ENCODE measurements around the gene COL25A1. TPM values are rescaled to one million over a fixed set of nuclear protein-coding genes. Genes with fewer than 3 reads are reported as not detected.

COL25A1 gene
- total RNA-seq, 4 donors from 2014 or later = 2.5 TPM; not detected in 3

GRCh38 chr4:109243871-109244270, 58.6 kb downstream of the COL25A1 start:
- DNase-seq = no peak
- H3K36me3 ChIP-seq = no peaks in the 10 kb centered on the region
- no peak overlapping the region for H3K4me3 ChIP-seq
- H3K9me3 ChIP-seq = no peaks in the 10 kb centered on the region
- no peaks in the 10 kb centered on the region for H3K4me1 ChIP-seq
- no peak overlapping the region for H3K27ac ChIP-seq
- H3K27me3 ChIP-seq = no peaks in the 10 kb centered on the region
- TF ChIP-seq, protein P1, sequence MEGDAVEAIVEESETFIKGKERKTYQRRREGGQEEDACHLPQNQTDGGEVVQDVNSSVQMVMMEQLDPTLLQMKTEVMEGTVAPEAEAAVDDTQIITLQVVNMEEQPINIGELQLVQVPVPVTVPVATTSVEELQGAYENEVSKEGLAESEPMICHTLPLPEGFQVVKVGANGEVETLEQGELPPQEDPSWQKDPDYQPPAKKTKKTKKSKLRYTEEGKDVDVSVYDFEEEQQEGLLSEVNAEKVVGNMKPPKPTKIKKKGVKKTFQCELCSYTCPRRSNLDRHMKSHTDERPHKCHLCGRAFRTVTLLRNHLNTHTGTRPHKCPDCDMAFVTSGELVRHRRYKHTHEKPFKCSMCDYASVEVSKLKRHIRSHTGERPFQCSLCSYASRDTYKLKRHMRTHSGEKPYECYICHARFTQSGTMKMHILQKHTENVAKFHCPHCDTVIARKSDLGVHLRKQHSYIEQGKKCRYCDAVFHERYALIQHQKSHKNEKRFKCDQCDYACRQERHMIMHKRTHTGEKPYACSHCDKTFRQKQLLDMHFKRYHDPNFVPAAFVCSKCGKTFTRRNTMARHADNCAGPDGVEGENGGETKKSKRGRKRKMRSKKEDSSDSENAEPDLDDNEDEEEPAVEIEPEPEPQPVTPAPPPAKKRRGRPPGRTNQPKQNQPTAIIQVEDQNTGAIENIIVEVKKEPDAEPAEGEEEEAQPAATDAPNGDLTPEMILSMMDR (IDR thresholded peaks at IDR 0.05) = no peak
- no peak for TF ChIP-seq POLR2A (IDR thresholded peaks at IDR 0.05)

GRCh38 chr4:109238746-109239145, 63.7 kb downstream of the COL25A1 start:
- Histone ChIP-seq H3K9me3 (no peaks in the 10 kb centered on the region), H3K4me1 (no peaks in the 10 kb centered on the region), H3K36me3 (no peaks in the 10 kb centered on the region), H3K27me3 (no peaks in the 10 kb centered on the region), H3K27ac (no peak overlapping the region), H3K4me3 (no peak overlapping the region)
- no peak for TF ChIP-seq POLR2A (IDR thresholded peaks at IDR 0.05)
- TF ChIP-seq, protein P1 (IDR thresholded peaks at IDR 0.05) = no peak
- no peak for DNase-seq

- no peak overlapping the region for H3K27ac ChIP-seq
- no peaks in the 10 kb centered on the region for H3K27me3 ChIP-seq
- no peaks in the 10 kb centered on the region for H3K36me3 ChIP-seq
- no peaks in the 10 kb centered on the region for H3K9me3 ChIP-seq
- TF ChIP-seq, protein P1 (IDR thresholded peaks at IDR 0.05) = no peak
- TF ChIP-seq POLR2A (IDR thresholded peaks at IDR 0.05) = no peak
- H3K4me1 ChIP-seq = no peaks in the 10 kb centered on the region
- no peak overlapping the region for H3K4me3 ChIP-seq
- no peak for DNase-seq
Measured at GRCh38 chr4:109235683-109236082, 66.8 kb downstream of the COL25A1 start.

DNA sequence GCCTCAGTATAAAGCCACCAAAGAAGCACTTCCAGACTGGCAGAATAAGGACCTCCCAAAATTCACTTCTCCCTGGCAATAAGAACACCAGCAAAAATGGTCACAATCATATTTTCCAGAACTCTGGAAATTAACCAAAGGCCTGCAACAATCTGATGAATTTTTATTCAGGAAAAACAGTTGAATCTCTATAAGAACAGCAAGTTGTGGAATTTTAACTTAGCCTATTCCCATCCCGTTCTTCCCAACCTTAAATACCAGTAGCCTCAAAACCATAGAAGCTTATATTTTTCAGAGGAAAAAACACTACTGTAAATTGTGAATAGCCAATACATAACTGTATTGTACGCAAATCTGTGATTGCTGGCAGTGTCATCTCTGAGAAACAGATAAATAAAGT, 67.9 kb downstream of the COL25A1 start:
- H3K4me1 ChIP-seq = no peaks in the 10 kb centered on the region
- H3K27ac ChIP-seq = no peak overlapping the region
- H3K4me3 ChIP-seq = no peak overlapping the region
- H3K36me3 ChIP-seq = no peaks in the 10 kb centered on the region
- no peaks in the 10 kb centered on the region for H3K9me3 ChIP-seq
- TF ChIP-seq, protein P1 (IDR thresholded peaks at IDR 0.05) = no peak
- TF ChIP-seq POLR2A (IDR thresholded peaks at IDR 0.05) = no peak
- no peaks in the 10 kb centered on the region for H3K27me3 ChIP-seq
- DNase-seq = no peak

GRCh38 chr4:109233570-109233969, 68.9 kb downstream of the COL25A1 start:
- Histone ChIP-seq H3K4me1 (no peaks in the 10 kb centered on the region), H3K27ac (no peak overlapping the region), H3K27me3 (no peaks in the 10 kb centered on the region), H3K36me3 (no peaks in the 10 kb centered on the region), H3K4me3 (no peak overlapping the region), H3K9me3 (no peaks in the 10 kb centered on the region)
- no peak for DNase-seq
- TF ChIP-seq, protein P1 (IDR thresholded peaks at IDR 0.05) = no peak
- TF ChIP-seq POLR2A (IDR thresholded peaks at IDR 0.05) = no peak

- no peaks in the 10 kb centered on the region for H3K36me3 ChIP-seq
- TF ChIP-seq POLR2A (IDR thresholded peaks at IDR 0.05) = no peak
- TF ChIP-seq, protein P1 (IDR thresholded peaks at IDR 0.05) = no peak
- H3K27me3 ChIP-seq = no peaks in the 10 kb centered on the region
- no peaks in the 10 kb centered on the region for H3K9me3 ChIP-seq
- DNase-seq = no peak
- no peak overlapping the region for H3K4me3 ChIP-seq
- H3K4me1 ChIP-seq = no peaks in the 10 kb centered on the region
- H3K27ac ChIP-seq = no peak overlapping the region
Measured at GRCh38 chr4:109232681-109233080, 69.8 kb downstream of the COL25A1 start.
